Chondrocyte (in vitro differentiated cells): ENCODE measurements around the gene HMCN2. TPM values are rescaled to one million over a fixed set of nuclear protein-coding genes. Genes with fewer than 3 reads are reported as not detected.

Source experiments
- DNase-seq: peaks from one replicate; pipeline ENCODE4 v3.0.0; 2021; ENCODE audit warnings: mixed read lengths, low spot score
- H3K27ac Mint-ChIP-seq: one replicate; pipeline ENCODE4 v1.8.0; 2021; ENCODE audit warnings: mild to moderate bottlenecking, moderate library complexity, mixed read lengths; ENCODE audit not compliant: unreplicated experiment
- H3K27me3 Mint-ChIP-seq: 2 replicates; pipeline ENCODE4 v1.8.0; 2021; ENCODE audit warnings: low read depth, mixed read lengths
- H3K36me3 Mint-ChIP-seq: 2 replicates; pipeline ENCODE4 v1.8.0; 2021; ENCODE audit warnings: low read depth, mixed read lengths
- H3K4me1 Mint-ChIP-seq: 2 replicates; pipeline ENCODE4 v1.8.0; 2021; ENCODE audit warnings: low read depth, mild to moderate bottlenecking, mixed read lengths
- H3K4me3 Mint-ChIP-seq: one replicate; pipeline ENCODE4 v1.8.0; 2021; ENCODE audit warnings: mild to moderate bottlenecking, moderate library complexity, mixed read lengths; ENCODE audit not compliant: unreplicated experiment
- H3K9me3 Mint-ChIP-seq: 2 replicates; pipeline ENCODE4 v1.8.0; 2021; ENCODE audit warnings: low read depth, mixed read lengths
- total RNA-seq: library from RNA; stranded (reverse); gene quantifications from 3 replicates; pipeline ENCODE4 v1.2.1, GENCODE V29; 2021
- TF ChIP-seq, protein P1 (sequence below): fragments of 200-600 bp; sonication (generic); IDR thresholded peaks from 2 replicates; pipeline ENCODE4 v1.5.0; 2021; ENCODE audit warnings: antibody characterized with exemption, mild to moderate bottlenecking, moderate library complexity

HMCN2 gene
- total RNA-seq, 1 donor from 2014 or later, result 0.05 TPM

DNA sequence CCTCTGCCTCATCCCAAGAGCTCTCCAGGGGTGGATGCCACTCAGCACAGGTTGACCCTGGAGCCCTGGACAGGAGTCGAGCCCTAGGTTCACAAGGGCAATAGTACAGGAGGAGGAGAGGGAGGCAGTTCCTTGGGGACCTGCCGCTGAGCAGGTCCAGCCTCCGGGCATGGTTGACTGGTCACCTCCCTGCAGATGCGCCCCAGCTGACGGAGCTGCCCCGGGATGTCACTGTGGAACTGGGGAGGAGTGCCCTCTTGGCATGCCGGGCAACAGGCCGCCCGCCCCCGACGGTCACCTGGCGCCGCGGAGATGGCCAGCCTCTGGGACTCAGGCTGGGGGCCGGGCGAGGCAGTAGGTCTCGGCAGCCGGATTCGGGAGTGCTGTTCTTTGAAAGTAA lies 53.7 kb downstream of the HMCN2 start:
- Mint-ChIP-seq H3K4me3 (no peak overlapping the region), H3K27ac (no peak overlapping the region), H3K27me3 (peaks cover 69% of the 10 kb centered on the region)

DNA sequence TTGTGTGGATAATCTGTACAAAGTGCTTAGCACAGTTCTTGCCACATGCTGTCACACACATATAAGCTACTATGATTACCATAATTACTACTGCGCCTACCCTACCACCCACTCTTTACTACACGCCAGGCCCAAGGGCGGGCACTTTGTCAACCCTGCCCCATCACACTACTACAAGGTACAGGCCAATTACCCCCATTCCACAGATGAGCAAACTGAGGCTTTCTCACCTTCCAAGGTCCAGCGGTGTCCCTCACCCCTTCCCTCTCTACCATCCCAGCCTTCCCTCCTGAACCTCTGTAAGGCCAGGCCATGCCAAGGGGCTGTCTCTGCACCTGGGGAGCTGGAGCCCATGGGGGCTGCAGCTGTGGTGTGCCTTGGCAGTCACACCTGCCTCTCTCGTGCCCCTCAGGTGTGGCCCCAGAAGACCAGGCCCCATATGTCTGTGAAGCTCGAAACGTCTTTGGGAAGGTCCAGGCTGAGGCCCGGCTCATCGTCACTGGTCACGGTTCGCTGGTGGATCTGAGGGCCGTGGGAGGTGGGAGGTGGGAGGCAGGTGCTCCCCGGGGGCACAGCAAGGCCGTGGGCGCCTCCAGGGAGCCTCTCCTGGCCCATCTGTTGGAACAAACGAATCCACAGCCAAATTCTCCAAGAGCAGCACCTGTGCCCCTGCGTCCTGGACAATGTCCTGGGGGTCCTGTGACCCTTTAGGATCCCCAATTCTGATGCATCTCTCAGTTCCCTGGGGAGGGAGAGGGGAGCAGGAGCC lies 54.6 kb downstream of the HMCN2 start:
- Mint-ChIP-seq H3K27ac (no peak overlapping the region), H3K36me3 (no peaks in the 10 kb centered on the region), H3K9me3 (no peaks in the 10 kb centered on the region), H3K4me3 (no peak overlapping the region), H3K27me3 (peaks cover 73% of the 10 kb centered on the region), H3K4me1 (no peaks in the 10 kb centered on the region)
- TF ChIP-seq, protein P1, sequence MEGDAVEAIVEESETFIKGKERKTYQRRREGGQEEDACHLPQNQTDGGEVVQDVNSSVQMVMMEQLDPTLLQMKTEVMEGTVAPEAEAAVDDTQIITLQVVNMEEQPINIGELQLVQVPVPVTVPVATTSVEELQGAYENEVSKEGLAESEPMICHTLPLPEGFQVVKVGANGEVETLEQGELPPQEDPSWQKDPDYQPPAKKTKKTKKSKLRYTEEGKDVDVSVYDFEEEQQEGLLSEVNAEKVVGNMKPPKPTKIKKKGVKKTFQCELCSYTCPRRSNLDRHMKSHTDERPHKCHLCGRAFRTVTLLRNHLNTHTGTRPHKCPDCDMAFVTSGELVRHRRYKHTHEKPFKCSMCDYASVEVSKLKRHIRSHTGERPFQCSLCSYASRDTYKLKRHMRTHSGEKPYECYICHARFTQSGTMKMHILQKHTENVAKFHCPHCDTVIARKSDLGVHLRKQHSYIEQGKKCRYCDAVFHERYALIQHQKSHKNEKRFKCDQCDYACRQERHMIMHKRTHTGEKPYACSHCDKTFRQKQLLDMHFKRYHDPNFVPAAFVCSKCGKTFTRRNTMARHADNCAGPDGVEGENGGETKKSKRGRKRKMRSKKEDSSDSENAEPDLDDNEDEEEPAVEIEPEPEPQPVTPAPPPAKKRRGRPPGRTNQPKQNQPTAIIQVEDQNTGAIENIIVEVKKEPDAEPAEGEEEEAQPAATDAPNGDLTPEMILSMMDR, result no peak
- no peak for DNase-seq

More for the DNA sequence above, 53.7 kb downstream of the HMCN2 start:
- DNase-seq, result no peak
- H3K4me1 Mint-ChIP-seq, result no peaks in the 10 kb centered on the region
- TF ChIP-seq, protein P1, result no peak
- no peaks in the 10 kb centered on the region for H3K9me3 Mint-ChIP-seq
- no peaks in the 10 kb centered on the region for H3K36me3 Mint-ChIP-seq

DNA sequence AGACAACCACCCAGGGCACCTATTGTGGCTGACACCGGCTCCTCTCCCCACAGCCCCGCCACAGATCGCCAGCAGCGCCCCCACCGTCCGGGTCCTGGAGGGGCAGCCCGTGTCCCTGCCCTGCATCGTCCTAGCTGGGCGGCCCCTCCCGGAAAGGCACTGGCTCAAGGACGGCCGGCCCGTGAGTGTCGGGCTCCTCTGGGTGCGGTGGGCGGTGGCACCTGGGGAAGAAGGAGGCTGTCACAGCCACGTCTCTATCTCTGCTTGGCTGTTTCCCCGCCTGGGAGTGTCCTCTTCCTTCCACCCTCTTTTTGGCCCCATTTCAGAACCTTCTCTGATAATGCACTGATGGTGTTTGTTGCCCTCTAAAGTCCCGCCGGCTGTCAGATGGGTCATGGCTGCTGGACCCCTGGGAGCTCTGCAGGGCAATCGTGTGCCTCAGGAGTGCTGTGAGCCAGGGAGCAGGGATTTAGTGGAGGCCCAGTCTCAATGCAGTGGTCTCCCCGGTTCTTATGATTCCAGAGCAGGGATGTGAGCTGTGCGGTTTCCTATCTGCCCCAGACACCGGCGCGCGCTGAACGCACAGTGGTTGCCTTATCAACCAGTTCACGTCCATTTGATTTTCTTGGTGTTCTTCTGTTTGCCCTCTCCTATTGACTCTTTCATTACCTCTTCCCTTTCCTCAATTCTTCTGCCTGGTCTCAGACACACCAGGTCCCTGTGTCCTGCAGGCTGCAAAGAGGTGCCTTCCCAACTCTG lies 55.3 kb downstream of the HMCN2 start:
- Mint-ChIP-seq H3K27me3 (peaks cover 68% of the 10 kb centered on the region), H3K27ac (no peak overlapping the region), H3K4me1 (no peaks in the 10 kb centered on the region), H3K4me3 (no peak overlapping the region), H3K9me3 (no peaks in the 10 kb centered on the region), H3K36me3 (no peaks in the 10 kb centered on the region)
- DNase-seq, result no peak
- TF ChIP-seq, protein P1, result peak; percentile 52

DNA sequence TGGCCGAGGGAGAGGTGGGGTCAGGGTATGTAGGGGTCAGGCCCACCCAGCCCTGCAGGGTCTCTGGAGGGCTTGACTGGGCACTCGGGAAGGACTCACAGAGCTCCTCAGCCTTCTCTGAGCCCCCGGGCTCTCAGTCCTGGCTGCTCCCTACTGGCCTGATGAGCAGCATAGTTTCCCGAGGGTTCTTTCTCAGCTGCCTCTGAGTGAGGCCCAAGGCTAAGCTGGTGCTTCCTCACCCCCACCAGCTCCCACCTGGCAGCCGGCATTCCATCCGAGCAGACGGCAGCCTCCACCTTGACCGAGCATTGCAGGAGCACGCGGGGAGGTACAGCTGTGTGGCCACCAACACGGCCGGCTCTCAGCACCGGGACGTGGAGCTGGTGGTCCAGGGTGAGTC lies 56.0 kb downstream of the HMCN2 start:
- Mint-ChIP-seq H3K36me3 (no peaks in the 10 kb centered on the region), H3K9me3 (no peaks in the 10 kb centered on the region), H3K4me1 (no peaks in the 10 kb centered on the region), H3K27me3 (peaks cover 70% of the 10 kb centered on the region), H3K27ac (no peak overlapping the region), H3K4me3 (no peak overlapping the region)
- DNase-seq, result no peak
- TF ChIP-seq, protein P1, result no peak

DNA sequence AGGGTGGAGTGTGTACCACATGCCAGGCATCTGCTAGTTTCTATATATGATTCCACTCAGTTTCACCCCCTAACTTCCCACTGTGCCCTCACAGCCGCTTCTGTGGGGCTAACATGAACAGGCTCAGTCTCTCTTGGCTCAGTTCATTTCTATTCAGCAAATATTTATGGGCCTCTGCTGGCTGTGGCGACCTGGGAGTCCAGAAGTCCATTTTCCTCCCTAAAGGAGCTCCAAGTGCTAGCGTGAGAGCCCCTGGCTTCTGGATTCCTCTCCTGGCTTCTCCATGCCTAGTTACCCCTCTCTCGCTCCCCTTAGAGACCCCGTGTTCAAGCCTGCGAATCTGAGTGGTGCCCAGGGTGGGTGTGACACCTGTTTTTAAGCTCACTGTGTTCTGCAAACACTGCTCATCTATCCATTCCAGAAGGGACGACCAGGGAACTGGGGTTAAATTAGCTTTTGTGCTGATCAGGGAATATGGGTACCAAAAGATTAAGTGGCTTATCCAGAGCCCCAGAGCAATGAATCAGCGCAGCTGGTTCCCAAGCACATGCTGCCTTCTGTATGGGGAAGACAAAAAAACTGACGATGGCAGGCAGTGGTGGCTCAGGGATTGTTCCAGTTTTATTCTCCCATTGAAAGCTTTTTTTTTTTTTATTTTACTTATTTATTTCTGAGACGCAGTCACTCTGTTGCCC lies 57.6 kb downstream of the HMCN2 start:
- TF ChIP-seq, protein P1, result no peak
- no peaks in the 10 kb centered on the region for H3K9me3 Mint-ChIP-seq
- H3K27ac Mint-ChIP-seq, result no peak overlapping the region
- H3K27me3 Mint-ChIP-seq, result peaks cover 60% of the 10 kb centered on the region
- no peak for DNase-seq
- H3K36me3 Mint-ChIP-seq, result no peaks in the 10 kb centered on the region
- H3K4me3 Mint-ChIP-seq, result no peak overlapping the region
- peaks cover 6% of the 10 kb centered on the region for H3K4me1 Mint-ChIP-seq
